Middle frontal gyrus (tissue), 1 donor: Measurements from ENCODE around the gene CACNG5.

Experiments
- DNase-seq: peaks from one replicate; pipeline ENCODE4 v3.0.0-alpha.2; 2015; ENCODE audit warnings: low spot score; ENCODE audit errors: extremely low spot score

The CACNG5 gene

DNA sequence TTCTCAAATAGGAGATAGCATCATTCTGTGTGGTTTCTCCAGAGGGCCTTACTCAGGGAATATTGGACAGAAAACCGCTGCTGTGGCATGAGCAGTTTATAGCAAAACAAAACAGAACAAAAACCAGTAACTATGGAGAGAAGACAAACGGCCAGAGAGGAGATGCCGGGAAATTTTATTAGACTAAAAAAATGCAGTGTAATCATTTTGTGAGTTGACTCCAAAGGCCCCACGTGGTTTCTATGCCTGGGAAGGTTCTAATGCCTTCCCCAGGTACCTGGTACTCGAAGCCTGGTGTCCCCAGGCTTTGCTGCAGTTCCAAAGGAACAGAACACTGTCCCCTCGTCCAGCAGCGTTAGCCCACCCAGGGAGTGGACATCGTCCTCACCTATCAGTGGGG, 12.9 kb upstream of the CACNG5 start:
- DNase-seq = no peak

- no peak for DNase-seq
Measured at GRCh38 chr17:66826856-66827255, 8.1 kb upstream of the CACNG5 start.

- DNase-seq = no peak
Measured at GRCh38 chr17:66829386-66829864, 5.5 kb upstream of the CACNG5 start.

GRCh38 chr17:66829883-66830282, 5.0 kb upstream of the CACNG5 start:
- no peak for DNase-seq

- DNase-seq = no peak
Measured at GRCh38 chr17:66830451-66830850, 4.5 kb upstream of the CACNG5 start.

DNA sequence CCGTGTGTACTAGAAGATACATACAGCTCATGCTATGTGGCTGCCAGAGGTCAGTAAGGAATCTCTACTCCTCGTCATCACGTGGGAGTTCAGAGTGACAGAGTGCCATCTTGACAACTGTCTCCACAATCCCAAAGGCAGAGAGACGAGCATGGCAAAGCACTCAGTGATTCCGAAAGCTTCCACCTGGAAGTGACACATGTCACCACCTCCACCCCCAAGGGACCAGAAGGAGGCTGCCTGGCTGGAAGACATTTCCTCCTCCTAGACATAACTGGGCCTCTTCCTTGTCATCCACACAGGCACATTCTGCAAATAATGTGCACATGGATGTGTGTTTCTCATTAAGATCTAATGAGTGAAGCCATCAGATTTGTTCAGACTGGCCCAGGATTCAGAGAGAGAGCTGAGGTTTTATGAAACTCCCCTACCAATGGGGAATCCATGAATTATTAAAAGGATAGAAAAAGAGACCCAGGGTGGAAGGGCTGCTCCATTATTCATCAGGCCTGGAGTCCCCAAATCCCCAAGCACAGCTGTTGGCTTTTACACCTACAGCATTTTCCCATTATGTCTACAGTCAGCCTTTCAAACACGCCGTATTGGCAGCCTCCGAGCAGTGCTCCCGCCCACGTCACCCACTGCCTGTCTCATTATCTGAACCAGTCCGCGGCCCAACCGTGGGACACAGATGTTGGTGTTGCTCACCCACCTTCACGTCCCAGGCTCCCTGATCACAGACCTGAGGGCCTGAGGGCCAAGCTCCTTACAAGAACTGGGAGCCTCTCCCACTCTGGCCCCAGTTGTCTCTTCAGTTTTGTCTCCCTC, 3.3 kb upstream of the CACNG5 start:
- no peak for DNase-seq

DNA sequence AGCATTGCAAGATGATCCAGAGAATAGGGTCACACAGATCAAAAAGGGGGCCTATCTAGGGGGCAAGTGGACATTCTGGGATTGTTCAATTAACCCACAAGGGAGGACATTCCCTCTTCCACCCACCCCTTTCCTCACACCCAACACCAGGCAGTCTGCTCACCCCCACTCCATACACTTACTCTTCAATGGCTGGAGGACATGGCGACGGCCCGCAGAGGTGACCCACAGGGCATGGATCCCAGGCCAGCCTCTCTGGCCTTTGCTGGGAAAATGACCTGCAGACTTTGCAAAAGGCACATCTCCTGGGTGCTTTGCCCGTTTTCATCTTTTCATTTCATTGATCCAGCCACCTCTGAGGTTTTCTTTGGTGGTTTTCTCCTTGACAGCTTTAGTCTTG, 1.7 kb upstream of the CACNG5 start:
- DNase-seq = no peak

- no peak for DNase-seq
Measured at GRCh38 chr17:66834426-66834918, 445 bp upstream of the CACNG5 start.

DNA sequence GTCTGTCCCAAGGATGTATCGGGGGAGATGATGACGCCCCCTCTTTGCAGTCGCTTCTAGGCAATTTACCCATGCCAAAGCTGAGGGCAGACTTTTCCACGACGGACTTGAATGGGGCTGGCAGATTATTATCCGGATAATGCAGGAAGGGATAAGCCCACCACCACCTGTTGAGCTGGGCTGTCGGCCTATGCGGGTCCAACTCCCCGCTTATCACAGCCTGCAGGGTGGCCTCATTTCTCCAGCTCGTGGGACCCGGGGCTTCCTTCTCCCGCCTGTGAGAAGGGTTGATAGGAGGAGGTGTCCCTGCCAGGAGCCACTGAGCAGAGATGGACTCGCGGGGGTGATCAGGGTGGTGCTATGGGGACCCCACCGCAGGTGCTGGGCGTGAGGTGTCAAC, 559 bp downstream of the CACNG5 start:
- DNase-seq = no peak

GRCh38 chr17:66836063-66837005, 1.4 kb downstream of the CACNG5 start:
- no peak for DNase-seq

- DNase-seq = no peak
Measured at GRCh38 chr17:66837226-66837625, 2.3 kb downstream of the CACNG5 start.

DNA sequence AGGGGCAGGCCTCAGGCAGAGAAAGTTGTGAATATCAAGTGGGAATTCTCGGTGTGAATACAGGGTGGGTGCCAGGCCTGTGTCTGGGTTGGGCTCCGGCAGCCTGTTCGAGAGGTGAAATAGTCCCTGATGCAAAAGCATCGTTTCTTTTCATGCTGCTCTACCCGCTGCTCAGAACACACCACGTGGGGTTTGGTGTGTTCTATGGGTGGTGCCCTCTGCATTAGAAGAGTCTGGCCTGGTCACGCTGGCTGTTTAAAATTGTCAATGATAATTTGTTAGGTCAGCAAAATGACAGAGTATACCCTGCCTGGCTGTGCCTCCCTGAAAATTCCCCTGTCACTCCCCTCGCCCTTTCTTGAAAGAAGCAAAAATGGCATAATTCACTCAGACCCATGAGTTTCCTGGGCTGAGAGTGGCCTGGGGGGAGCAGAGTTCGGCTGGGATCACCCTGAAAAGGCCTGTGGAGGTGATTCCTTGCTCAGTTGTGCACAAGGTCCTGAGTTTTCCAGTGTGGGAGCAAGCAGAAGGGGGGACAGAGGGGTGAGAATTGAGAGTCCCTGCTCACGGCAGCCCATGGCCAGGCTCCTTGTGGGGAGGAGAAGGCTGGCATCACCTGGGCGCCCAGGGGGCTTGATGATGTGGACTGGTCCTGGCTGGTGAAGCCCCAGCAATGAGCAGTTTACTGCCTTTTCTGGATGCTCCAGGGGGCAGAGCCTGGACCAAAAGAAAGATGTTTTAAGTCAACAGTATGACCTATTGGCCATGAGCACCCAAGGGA, 3.2 kb downstream of the CACNG5 start:
- no peak for DNase-seq

DNA sequence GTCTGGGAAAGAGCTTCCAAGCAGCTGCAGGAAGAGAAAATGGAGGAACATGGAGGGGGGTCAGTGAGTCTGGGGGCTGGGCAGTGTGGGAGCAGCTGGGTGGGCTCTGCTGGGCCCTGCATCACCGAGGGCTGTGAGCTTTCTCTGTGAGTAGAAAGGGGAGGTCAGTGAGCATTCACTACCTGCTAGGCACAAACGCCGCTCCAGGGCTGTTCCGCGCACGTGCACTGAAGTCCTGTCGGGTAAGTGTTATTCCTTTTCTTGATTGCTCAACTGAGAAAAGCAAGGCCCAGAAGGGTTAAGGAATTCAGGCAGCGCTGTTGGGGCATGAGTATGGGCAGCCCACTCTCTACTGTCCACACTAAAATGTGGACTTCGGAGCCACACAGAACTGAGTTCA, 4.7 kb downstream of the CACNG5 start:
- DNase-seq = no peak

DNA sequence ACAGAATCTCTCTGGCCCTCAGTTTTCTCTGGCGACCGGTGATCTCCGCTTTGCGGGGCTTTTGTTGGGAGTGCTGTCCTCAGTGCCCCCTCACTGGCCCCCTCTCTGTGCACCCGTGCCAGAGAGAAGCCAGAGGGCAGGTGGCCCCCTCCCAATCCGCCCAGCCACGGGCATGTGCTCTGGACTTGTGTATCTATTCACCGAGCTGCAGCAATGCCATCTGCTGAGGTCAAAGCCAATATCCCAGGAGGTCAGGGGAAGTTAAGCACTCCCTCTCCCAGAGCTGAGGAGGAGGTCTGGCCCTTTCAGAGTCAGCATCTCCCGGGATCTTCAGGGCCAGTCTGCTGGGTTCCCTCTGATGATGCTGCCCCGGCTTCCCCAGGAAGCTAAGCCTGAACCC, 5.1 kb downstream of the CACNG5 start:
- no peak for DNase-seq

GRCh38 chr17:66841328-66841727, 6.4 kb downstream of the CACNG5 start:
- no peak for DNase-seq

DNA sequence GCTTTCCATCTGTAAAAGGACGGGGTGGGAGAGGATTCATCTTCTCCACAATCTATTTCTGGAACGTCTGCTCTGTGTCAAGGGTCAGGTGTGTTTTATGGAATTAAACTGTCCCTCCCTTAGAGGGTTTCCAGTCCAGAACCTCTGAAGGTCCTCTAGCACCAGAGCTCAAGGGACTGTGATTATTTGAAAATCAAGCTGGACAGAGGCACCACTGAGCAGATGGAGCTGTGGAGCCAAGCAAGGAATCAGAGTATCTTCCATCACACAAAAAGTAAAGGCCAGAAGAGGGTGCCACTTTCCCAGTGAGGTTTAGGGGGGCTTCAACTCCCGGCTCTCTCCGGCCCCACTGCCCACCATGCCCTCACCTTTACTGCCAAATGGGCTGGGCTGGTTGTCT, 6.8 kb downstream of the CACNG5 start:
- no peak for DNase-seq

DNA sequence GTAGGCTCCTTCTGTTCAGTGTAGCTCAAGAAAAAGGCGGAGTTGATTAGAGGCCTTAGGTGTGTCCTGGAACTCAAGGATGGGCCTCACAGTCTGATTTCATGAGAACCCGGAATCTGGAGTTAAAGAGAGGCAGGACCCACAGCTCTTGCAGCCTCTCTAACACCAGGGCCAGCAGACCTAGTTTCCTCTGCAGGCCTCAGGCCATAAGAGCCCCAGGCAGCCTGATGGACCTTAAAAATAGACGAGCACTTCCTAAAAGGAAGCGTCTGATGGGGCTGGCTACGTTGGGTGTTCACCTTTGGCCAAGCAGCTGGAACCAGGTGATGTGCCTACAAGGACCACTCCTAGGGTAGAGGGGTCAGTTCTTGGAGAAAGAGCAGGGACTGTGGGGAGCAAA, 7.6 kb downstream of the CACNG5 start:
- no peak for DNase-seq

- no peak for DNase-seq
Measured at GRCh38 chr17:66842959-66843358, 8.0 kb downstream of the CACNG5 start.

GRCh38 chr17:66843627-66844026, 8.7 kb downstream of the CACNG5 start:
- no peak for DNase-seq

DNA sequence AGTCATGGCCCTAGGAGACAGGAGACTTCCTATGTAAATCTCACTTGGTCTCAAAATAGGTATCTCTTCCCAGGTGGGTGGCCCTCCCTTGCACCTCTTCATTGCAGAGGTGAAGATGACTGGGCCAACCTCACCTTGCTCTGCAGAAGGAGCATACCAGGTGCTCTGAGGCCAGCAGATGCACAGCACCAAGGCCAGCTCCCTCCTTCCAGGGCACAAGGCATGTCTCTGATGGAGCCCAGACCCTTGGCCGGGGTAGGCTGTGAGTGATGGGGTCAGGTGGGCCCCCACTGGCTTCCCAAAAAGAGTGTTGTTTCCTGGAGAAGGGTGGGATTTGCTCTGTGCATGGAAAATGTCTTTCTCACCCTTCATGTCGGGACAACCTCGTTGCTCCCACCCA, 12.8 kb downstream of the CACNG5 start:
- DNase-seq = no peak

DNA sequence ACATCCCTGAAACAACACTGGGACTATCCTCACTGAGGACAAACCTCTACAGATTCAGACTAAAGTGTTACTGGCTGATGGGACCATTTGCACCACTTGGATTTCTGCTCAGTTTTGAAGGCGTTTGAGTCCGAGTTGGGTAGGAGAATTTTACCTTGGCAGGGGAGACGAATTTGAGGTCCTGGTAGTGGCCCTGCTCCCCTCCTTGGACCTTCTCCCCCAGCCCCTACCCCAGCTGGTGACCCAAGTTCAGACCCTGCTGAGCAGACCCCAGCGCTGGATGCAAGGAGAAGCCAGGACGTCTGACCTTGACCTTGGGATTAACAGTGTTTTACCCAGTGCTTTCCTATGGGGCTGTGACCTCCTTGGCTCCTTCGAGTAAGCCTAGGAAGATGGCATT, 13.6 kb downstream of the CACNG5 start:
- no peak for DNase-seq
